Activated CD4-positive, alpha-beta T cell treated with anti-CD3 and anti-CD28 coated beads for 36 hours (primary cell): Measurements from ENCODE around the gene PRICKLE4. TPM values are rescaled to one million over a fixed set of nuclear protein-coding genes. Genes with fewer than 3 reads are reported as not detected.
"Not testable (repeated sequence)": the region's sequence is repeated elsewhere in the genome, so short reads cannot be mapped to it uniquely, and the experiment has no call there.

ENCODE experiments used
- ATAC-seq: fragments of 200-7000 bp; cut with Tn5 transposase; one replicate; pipeline ENCODE4 v1.10.0; 2021; ENCODE audit warnings: mild to moderate bottlenecking, moderate library complexity
- CTCF ChIA-PET: fragments of 350-600 bp; sonication (Branson Sonifier 250); formaldehyde crosslinking; loops from one replicate; lab custom pipeline; 2021; ENCODE audit warnings: antibody characterized with exemption; lab: Charles Lee
- POLR2A ChIA-PET: fragments of 350-600 bp; sonication (Branson Sonifier 250); formaldehyde crosslinking; loops from one replicate; lab custom pipeline; 2021; ENCODE audit warnings: antibody characterized with exemption, inconsistent platforms; lab: Charles Lee
- DNase-seq: peaks from one replicate; pipeline ENCODE4 v3.0.0-alpha.2; 2020
- H3K27ac Mint-ChIP-seq: one replicate; pipeline ENCODE4 v1.8.0; 2021; ENCODE audit warnings: mixed read lengths
- H3K27me3 Mint-ChIP-seq: one replicate; pipeline ENCODE4 v1.8.0; 2021; ENCODE audit warnings: mixed read lengths
- H3K36me3 Mint-ChIP-seq: one replicate; pipeline ENCODE4 v1.8.0; 2021; ENCODE audit warnings: low read depth, mixed read lengths
- H3K4me1 Mint-ChIP-seq: one replicate; pipeline ENCODE4 v1.8.0; 2021; ENCODE audit warnings: mixed read lengths
- H3K4me3 Mint-ChIP-seq: one replicate; pipeline ENCODE4 v1.8.0; 2021; ENCODE audit warnings: mild to moderate bottlenecking, moderate library complexity, mixed read lengths
- H3K9me3 Mint-ChIP-seq: one replicate; pipeline ENCODE4 v1.8.0; 2021; ENCODE audit warnings: low read depth, mixed read lengths
- intact Hi-C, 2 experiments: fragments of 100-400 bp; cut with DNase I in 1 of 2; cut with micrococcal nuclease in 1 of 2; formaldehyde crosslinking; loops; one replicate each; pipeline versions ENCODE4 v1.14.2 to v1.15.1; 2022 to 2024; cut with DNase I, micrococcal nuclease
- total RNA-seq, 2 experiments: library from RNA; stranded (reverse); gene quantifications; one replicate each; pipeline ENCODE4 v1.2.3, GENCODE V29; 2021

Gene PRICKLE4
- total RNA-seq, 2 experiments from 2014 or later: not detected

DNA sequence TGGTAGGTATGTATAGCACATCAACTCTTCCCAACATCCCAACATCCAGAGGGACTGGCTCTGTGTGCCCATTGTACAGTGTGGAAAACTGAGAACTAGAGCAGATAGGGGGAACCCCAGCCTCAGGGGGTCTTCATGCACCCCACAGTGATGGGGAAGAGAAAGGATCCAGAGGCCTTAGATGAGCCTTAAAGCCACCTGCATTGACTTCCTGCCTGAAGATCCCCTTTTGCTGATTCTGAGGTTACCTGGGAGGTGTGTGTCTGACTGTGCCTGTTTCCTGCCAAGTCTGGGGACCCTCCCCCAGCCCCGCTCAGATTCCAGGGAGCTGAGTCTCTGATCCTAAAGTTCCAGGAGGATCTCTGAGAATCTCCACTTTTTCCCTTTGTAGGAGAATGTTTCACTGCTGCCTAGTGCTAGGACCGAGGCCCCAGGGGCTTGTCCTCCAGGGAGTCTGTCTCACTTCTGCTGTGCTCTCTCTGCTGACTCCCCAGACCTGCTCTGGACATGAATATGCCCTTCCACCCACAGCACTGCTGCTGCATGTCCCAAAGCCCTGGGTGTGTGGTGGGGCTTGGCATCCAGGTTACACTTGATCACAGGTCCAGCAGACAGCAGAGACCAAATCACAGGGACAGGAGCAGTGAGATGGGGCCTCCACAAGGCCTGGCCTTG is 20.5 kb upstream of the PRICKLE4 start:
- H3K9me3 Mint-ChIP-seq: no peaks in the 10 kb centered on the region
- intact Hi-C loops: no loop called here
- H3K4me1 Mint-ChIP-seq: no peaks in the 10 kb centered on the region
- DNase-seq: no peak
- ChIA-PET CTCF (no interaction called here), POLR2A (no interaction called here)
- no peak overlapping the region for H3K4me3 Mint-ChIP-seq
- no peaks in the 10 kb centered on the region for H3K27me3 Mint-ChIP-seq
- no peak for ATAC-seq
- H3K27ac Mint-ChIP-seq: no peak overlapping the region
- no peaks in the 10 kb centered on the region for H3K36me3 Mint-ChIP-seq

- Mint-ChIP-seq H3K4me1 (peaks cover 2% of the 10 kb centered on the region), H3K4me3 (no peak overlapping the region), H3K27me3 (no peaks in the 10 kb centered on the region), H3K27ac (no peak overlapping the region), H3K36me3 (no peaks in the 10 kb centered on the region), H3K9me3 (no peaks in the 10 kb centered on the region)
- CTCF ChIA-PET: no interaction called here
- intact Hi-C loops: no loop called here
- no peak for DNase-seq
- POLR2A ChIA-PET: interaction anchor here (0.5 kb wide), 1 partner anchor 476 kb away, joined by 3 read pairs; no protein-coding TSS in a partner anchor
- ATAC-seq: no peak
These were observed 17.1 kb upstream of the PRICKLE4 start for GRCh38 chr6:41763470-41763869.

DNA sequence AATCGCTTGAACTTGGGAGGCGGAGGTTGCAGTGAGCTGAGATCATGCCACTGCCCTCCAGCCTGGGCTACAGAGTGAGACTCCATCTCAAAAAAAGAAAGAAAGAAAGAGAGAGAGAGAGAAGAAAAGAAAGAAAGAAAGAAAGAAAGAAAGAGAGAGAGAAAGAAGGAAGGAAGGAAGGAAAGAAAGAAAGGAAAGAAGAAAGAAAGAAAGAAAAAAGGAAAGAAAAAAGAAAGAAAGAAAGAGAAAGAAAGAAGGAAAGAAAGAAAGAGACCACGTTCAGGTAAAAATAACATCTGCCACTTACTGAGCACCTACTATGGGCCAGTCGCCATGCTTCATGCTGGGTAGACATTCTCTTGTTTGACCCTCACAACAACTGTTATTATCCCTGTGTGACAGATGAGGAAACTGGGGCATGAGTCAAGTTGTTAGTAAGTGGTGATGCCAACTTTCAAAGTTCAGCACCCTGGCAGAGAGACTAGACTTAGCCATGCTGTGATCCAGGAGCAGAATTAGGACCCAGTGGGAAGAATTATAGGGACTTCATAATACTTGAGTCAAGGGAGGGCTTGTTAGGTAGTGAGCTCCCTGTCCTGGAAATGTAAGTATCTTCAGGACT is 14.4 kb upstream of the PRICKLE4 start:
- CTCF ChIA-PET: interaction anchor here (0.7 to 0.8 kb wide), 2 partner anchors 85 to 211 kb away, joined by 4 to 5 read pairs; no protein-coding TSS in a partner anchor
- H3K27ac Mint-ChIP-seq, POLR2A ChIA-PET, H3K36me3 Mint-ChIP-seq, DNase-seq, H3K4me1 Mint-ChIP-seq, H3K9me3 Mint-ChIP-seq, H3K27me3 Mint-ChIP-seq, H3K4me3 Mint-ChIP-seq, intact Hi-C loops, ATAC-seq: not testable (repeated sequence)

DNA sequence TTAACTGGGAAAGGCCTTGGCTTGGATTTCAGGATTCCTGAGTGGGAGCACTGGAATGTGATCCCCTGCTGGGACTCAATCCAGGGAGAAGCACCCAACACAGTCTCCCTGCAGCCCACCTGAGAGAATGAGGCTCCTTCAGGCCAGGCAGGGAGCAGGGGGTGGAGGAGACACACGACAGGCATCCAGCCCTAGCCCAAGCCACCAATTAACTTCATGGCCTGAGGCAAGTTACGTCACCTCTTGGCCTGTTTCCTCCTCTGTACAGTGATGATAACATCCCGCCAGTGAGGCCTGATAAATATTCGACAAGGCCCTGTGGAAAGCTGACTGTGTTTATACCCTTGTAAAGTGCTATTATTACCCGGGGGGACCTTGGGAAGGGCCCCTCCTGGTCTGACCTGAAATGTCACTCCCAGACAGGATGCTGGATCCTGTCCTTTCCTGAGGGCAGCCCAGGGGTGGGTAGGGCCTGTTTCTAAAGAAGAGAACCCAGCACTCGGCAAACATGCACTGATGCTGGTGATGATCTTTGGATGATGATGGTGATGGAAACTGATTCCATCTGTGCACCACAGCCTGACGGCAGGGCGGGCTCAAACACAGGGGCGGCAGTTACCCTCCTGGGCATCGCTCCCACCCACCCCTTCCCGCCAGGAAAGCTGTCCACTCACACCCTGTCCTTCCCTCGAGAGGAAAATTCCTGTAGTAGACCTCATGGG is 13.3 kb upstream of the PRICKLE4 start:
- intact Hi-C loops: no loop called here
- no peaks in the 10 kb centered on the region for H3K9me3 Mint-ChIP-seq
- ChIA-PET CTCF (interaction anchor here (0.9 kb wide), 1 partner anchor 21 kb away, joined by 3 read pairs; no protein-coding TSS in a partner anchor), POLR2A (no interaction called here)
- H3K4me3 Mint-ChIP-seq: no peak overlapping the region
- H3K27me3 Mint-ChIP-seq: no peaks in the 10 kb centered on the region
- ATAC-seq (no peak), DNase-seq (no peak)
- no peak overlapping the region for H3K27ac Mint-ChIP-seq
- peaks cover 8% of the 10 kb centered on the region for H3K4me1 Mint-ChIP-seq
- peaks cover 3% of the 10 kb centered on the region for H3K36me3 Mint-ChIP-seq

- CTCF ChIA-PET: interaction anchor here (0.9 to 1.4 kb wide), 2 partner anchors 19 to 400 kb away, joined by 3 read pairs; no protein-coding TSS in a partner anchor
These were observed 11.9 kb upstream of the PRICKLE4 start for GRCh38 chr6:41768545-41769308.

GRCh38 chr6:41769376-41769775 is 11.2 kb upstream of the PRICKLE4 start:
- CTCF ChIA-PET: interaction anchor here (1.4 kb wide), 1 partner anchor 401 kb away, joined by 3 read pairs; no protein-coding TSS in a partner anchor

More at GRCh38 chr6:41768545-41769308, 11.9 kb upstream of the PRICKLE4 start:
- Mint-ChIP-seq H3K36me3 (peaks cover 4% of the 10 kb centered on the region), H3K27me3 (no peaks in the 10 kb centered on the region), H3K4me1 (peaks cover 8% of the 10 kb centered on the region), H3K9me3 (no peaks in the 10 kb centered on the region), H3K4me3 (no peak overlapping the region), H3K27ac (no peak overlapping the region)
- peak; percentile 19 for ATAC-seq
- no peak for DNase-seq
- intact Hi-C loops: no loop called here
- POLR2A ChIA-PET: no interaction called here

DNA sequence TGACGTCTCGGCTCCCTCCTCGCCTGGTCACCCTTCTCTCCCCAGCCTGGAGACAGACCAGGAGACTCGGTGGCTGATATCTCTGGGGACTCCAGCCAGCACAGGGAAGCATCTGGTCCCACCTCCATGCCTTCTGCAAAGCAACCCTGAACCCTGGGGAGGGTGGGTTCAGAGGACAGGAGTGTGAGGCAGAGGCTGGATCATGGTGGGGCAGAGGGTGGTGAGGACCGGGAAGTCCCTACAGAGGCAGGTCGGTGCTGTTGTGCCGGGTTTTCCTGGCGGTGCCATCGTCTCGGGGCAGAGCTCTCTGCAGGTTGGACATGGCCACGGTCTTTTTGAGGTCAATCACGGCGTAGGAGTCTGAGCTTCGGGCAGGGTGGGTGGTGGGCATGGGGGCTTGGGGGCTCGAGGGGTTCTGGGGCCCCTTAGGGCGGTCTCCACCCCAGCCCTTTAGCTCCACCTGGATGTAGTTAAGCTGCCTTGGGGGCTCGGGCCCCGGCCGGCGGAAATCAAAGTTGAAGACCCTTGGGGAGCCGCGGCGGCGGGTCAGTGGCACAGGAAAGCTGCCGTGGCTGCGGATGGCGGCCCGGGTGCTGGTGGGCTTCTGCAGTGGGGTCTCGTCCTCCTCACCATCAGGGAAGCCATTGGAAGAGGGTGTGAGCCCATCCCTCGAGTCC is 10.1 kb upstream of the PRICKLE4 start:
- POLR2A ChIA-PET: no interaction called here

More at GRCh38 chr6:41769376-41769775, 11.2 kb upstream of the PRICKLE4 start:
- Mint-ChIP-seq H3K9me3 (no peaks in the 10 kb centered on the region), H3K4me3 (no peak overlapping the region), H3K4me1 (peaks cover 8% of the 10 kb centered on the region), H3K27ac (no peak overlapping the region), H3K27me3 (no peaks in the 10 kb centered on the region), H3K36me3 (peaks cover 4% of the 10 kb centered on the region)
- ATAC-seq (no peak), DNase-seq (no peak)
- intact Hi-C loops: no loop called here
- POLR2A ChIA-PET: no interaction called here

GRCh38 chr6:41771058-41771983 is 9.3 kb upstream of the PRICKLE4 start:
- Mint-ChIP-seq H3K27ac (no peak overlapping the region), H3K4me1 (peaks cover 8% of the 10 kb centered on the region), H3K27me3 (no peaks in the 10 kb centered on the region), H3K36me3 (peaks cover 4% of the 10 kb centered on the region), H3K9me3 (no peaks in the 10 kb centered on the region), H3K4me3 (no peak overlapping the region)
- ChIA-PET CTCF (no interaction called here), POLR2A (no interaction called here)
- intact Hi-C loops: loop anchor here in 1 of 2 experiments (10.0 kb wide), 1 partner anchor 67 kb away; no protein-coding TSS in a partner anchor
- DNase-seq: no peak
- ATAC-seq: no peak

More for the DNA sequence above, 10.1 kb upstream of the PRICKLE4 start:
- no peaks in the 10 kb centered on the region for H3K27me3 Mint-ChIP-seq
- CTCF ChIA-PET: no interaction called here
- DNase-seq (no peak), ATAC-seq (no peak)
- no peak overlapping the region for H3K4me3 Mint-ChIP-seq
- peaks cover 4% of the 10 kb centered on the region for H3K36me3 Mint-ChIP-seq
- peaks cover 8% of the 10 kb centered on the region for H3K4me1 Mint-ChIP-seq
- no peak overlapping the region for H3K27ac Mint-ChIP-seq
- intact Hi-C loops: loop anchor here in 1 of 2 experiments (10.0 kb wide), 1 partner anchor 66 kb away; no protein-coding TSS in a partner anchor
- H3K9me3 Mint-ChIP-seq: no peaks in the 10 kb centered on the region

DNA sequence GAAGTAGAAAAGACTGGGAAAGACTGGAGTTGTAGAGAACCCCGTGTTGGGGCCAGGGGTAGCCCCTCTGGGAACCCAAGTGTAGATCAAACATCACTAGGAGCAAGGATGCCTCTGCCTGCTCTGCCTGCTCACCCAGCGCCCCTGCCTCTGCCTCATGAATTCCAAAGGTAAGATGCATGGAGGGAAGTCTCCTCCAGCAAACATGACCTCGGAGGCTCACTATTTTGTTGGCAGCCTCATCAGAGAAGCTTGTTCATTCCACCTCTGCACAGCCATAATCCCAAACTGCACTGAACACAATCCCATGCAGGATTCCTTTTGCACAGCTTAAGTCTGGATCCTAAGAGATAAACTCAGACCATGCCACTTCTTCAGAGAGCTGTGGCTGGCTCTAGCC is 5.7 kb upstream of the PRICKLE4 start:
- POLR2A ChIA-PET: no interaction called here
- DNase-seq: no peak
- CTCF ChIA-PET: interaction anchor here (0.5 to 1.7 kb wide), 3 partner anchors 10 to 1015 kb away, joined by 3 to 5 read pairs (median 3); no protein-coding TSS in a partner anchor
- no peaks in the 10 kb centered on the region for H3K27me3 Mint-ChIP-seq
- H3K4me1 Mint-ChIP-seq: peaks cover 10% of the 10 kb centered on the region
- H3K36me3 Mint-ChIP-seq: peaks cover 8% of the 10 kb centered on the region
- ATAC-seq: no peak
- H3K27ac Mint-ChIP-seq: no peak overlapping the region
- H3K9me3 Mint-ChIP-seq: no peaks in the 10 kb centered on the region
- no peak overlapping the region for H3K4me3 Mint-ChIP-seq
- intact Hi-C loops: loop anchor here in 1 of 2 experiments (5.0 to 10.0 kb wide), 2 partner anchors 70 to 173 kb away; no protein-coding TSS in a partner anchor
